Measurements from ENCODE around the gene CEP83. TPM values are rescaled to one million over a fixed set of nuclear protein-coding genes. Genes with fewer than 3 reads are reported as not detected.
A peak's percentile ranks its signal among the peaks of the same experiment; 100 is the strongest.

The CEP83 gene
- total and polyA plus RNA-seq, 10 donors = 6.8 to 29.0 (median 14.0) TPM

DNA sequence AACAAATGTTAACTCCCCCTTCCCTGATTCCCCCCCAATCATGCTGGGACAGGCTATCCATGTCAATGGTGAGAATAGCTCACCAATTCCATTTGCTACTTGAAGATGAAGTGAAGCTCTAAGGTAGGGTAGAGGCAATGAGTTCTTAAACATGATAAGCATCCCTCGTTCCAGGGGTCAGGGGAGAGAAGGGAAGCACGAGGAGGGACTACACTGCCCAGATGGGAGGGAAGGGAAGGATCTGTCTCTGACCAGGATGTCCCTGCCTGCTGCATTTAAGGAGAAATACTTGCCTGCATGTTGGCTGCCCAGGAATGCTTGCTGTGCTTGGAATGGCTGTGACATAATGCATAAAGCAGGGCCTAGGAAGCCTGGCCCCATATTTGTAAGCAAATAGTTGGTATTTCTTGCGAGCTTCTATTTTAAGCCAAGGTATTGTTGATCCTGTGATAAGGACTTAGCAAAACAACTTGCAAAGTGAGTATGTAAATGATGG, 155.1 kb downstream of the CEP83 start:
- peak overlapping the region in 2 of 8 donors; percentile 1 to 41 for H3K27ac ChIP-seq

GRCh38 chr12:94304012-94304411, 155.7 kb downstream of the CEP83 start:
- Histone ChIP-seq H3K4me3 (no peak overlapping the region), H3K27ac (peak overlapping the region in 2 of 8 donors; percentile 1 to 41), H3K9me3 (no peaks in the 10 kb centered on the region), H3K36me3 (peaks cover 0 to 100% (median 60%) of the 10 kb centered on the region in 6 donors), H3K4me1 (peaks cover 0 to 21% (median 0%) of the 10 kb centered on the region in 6 donors), H3K27me3 (replicated peaks in 1 of 7) (no peaks in the 10 kb centered on the region)
- DNase-seq = no peak
- TF ChIP-seq, protein P1, sequence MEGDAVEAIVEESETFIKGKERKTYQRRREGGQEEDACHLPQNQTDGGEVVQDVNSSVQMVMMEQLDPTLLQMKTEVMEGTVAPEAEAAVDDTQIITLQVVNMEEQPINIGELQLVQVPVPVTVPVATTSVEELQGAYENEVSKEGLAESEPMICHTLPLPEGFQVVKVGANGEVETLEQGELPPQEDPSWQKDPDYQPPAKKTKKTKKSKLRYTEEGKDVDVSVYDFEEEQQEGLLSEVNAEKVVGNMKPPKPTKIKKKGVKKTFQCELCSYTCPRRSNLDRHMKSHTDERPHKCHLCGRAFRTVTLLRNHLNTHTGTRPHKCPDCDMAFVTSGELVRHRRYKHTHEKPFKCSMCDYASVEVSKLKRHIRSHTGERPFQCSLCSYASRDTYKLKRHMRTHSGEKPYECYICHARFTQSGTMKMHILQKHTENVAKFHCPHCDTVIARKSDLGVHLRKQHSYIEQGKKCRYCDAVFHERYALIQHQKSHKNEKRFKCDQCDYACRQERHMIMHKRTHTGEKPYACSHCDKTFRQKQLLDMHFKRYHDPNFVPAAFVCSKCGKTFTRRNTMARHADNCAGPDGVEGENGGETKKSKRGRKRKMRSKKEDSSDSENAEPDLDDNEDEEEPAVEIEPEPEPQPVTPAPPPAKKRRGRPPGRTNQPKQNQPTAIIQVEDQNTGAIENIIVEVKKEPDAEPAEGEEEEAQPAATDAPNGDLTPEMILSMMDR (IDR thresholded peaks at IDR 0.05 in 8 of 11, conservative IDR thresholded peaks at IDR 0.05 in 3 of 11) = no peak
- no peak for TF ChIP-seq POLR2AphosphoS5 (IDR thresholded peaks at IDR 0.05)
- no peak for TF ChIP-seq POLR2A (IDR thresholded peaks at IDR 0.05)
- WGBS, 5 donors = 66 to 91% (median 83%) methylated on average over 1 of the region's 1 CpG
- intact Hi-C loops (cut with DNase I; ENCODE audit: low total_unique reads) = no loop called here

More for the DNA sequence above, 155.1 kb downstream of the CEP83 start:
- H3K9me3 ChIP-seq = no peaks in the 10 kb centered on the region
- DNase-seq = no peak
- WGBS, 5 donors = 83 to 95% (median 87%) methylated on average over 3 of the region's 3 CpGs
- H3K27me3 ChIP-seq (replicated peaks in 1 of 7) = no peaks in the 10 kb centered on the region
- H3K4me1 ChIP-seq = peaks cover 0 to 19% (median 0%) of the 10 kb centered on the region in 6 donors
- peaks cover 0 to 100% (median 58%) of the 10 kb centered on the region in 6 donors for H3K36me3 ChIP-seq
- H3K4me3 ChIP-seq = no peak overlapping the region
- TF ChIP-seq, protein P1 (IDR thresholded peaks at IDR 0.05 in 8 of 11, conservative IDR thresholded peaks at IDR 0.05 in 3 of 11) = no peak
- TF ChIP-seq POLR2A (IDR thresholded peaks at IDR 0.05) = no peak
- TF ChIP-seq POLR2AphosphoS5 (IDR thresholded peaks at IDR 0.05) = no peak
- intact Hi-C loops (cut with DNase I; ENCODE audit: low total_unique reads) = no loop called here

DNA sequence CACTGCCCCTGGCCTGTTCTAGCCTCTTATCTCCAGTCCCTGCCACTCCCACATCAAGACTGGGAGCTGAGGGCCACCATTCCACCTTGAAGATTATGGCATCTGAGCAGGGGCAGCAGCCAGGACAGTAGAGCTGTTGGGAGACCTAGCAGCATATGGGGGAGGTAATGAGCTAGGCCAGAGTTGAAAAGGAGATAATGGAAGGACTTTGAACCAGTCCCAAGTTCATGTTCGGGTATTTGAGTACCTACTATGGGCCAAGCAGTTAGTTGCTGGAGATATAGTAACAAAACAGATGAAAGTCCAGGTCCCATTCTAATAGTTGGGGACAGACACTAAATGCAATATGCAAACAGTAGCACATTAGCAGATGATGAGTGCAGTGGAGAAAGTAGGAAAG, 159.8 kb downstream of the CEP83 start:
- Histone ChIP-seq H3K4me1 (peaks cover 0 to 42% (median 10%) of the 10 kb centered on the region in 6 donors), H3K9me3 (no peaks in the 10 kb centered on the region), H3K4me3 (no peak overlapping the region), H3K27ac (no peak overlapping the region), H3K36me3 (peaks cover 0 to 100% (median 57%) of the 10 kb centered on the region in 6 donors), H3K27me3 (replicated peaks in 1 of 7) (no peaks in the 10 kb centered on the region)
- 89 to 96% (median 93%) methylated on average over 1 of the region's 1 CpG for WGBS, 5 donors
- TF ChIP-seq, protein P1 (IDR thresholded peaks at IDR 0.05 in 8 of 11, conservative IDR thresholded peaks at IDR 0.05 in 3 of 11) = no peak
- TF ChIP-seq POLR2AphosphoS5 (IDR thresholded peaks at IDR 0.05) = no peak
- no peak for TF ChIP-seq POLR2A (IDR thresholded peaks at IDR 0.05)
- no peak for DNase-seq
- intact Hi-C loops (cut with DNase I; ENCODE audit: low total_unique reads) = no loop called here

DNA sequence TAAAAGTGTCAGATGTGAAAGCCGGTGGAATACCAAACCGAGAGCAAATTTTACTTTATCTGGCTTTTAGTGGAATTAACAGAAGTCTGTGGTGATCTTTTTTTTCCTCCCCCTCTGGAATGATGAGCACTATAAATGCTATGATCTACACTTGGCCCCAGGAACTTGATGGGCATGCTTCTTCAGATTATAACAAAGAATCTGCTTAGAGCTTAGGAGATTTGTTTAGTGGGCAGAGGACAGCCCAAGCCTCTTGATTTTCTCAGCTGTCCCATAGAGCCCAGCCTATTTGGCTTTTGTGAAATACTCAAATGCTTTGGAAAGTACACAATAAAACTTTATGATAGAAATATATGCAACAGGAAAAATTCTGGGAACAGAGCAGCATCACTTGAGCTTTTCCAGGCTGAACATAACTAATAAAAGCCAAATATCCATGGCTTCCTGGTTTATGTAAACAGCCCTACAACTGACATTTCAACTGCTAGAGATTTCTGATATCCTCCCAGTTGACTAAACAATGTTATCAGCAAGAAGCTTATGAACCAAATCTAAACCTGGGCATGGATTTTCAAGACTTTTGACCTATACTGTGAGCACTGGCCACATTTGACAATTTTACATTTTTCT, 161.7 kb downstream of the CEP83 start:
- no peak for DNase-seq
- H3K27ac ChIP-seq = peak overlapping the region in 6 of 8 donors; percentile 16 to 78 (median 60)
- no peaks in the 10 kb centered on the region for H3K27me3 ChIP-seq (replicated peaks in 1 of 7)
- intact Hi-C loops (cut with DNase I; ENCODE audit: low total_unique reads) = no loop called here
- H3K4me1 ChIP-seq = peaks cover 0 to 32% (median 10%) of the 10 kb centered on the region in 6 donors
- H3K4me3 ChIP-seq = no peak overlapping the region
- WGBS, 5 donors = 95 to 98% (median 97%) methylated on average over 2 of the region's 2 CpGs
- H3K9me3 ChIP-seq = no peaks in the 10 kb centered on the region
- TF ChIP-seq POLR2AphosphoS5 (IDR thresholded peaks at IDR 0.05) = no peak
- TF ChIP-seq POLR2A (IDR thresholded peaks at IDR 0.05) = no peak
- TF ChIP-seq, protein P1 (IDR thresholded peaks at IDR 0.05 in 8 of 11, conservative IDR thresholded peaks at IDR 0.05 in 3 of 11) = no peak
- peaks cover 0 to 100% (median 49%) of the 10 kb centered on the region in 6 donors for H3K36me3 ChIP-seq

Data from spleen (tissue), 11 donors.